ENCODE results near the gene LRRN2.

GRCh38 chr1:204621996-204622395, 63.5 kb downstream of the LRRN2 start:
- TF ChIP-seq CTCF (IDR thresholded peaks at IDR 0.05; ENCODE audit: insufficient read depth, low read depth, low read length) (no peak), EZH2 (IDR thresholded peaks at IDR 0.05; ENCODE audit: insufficient read depth, low read length) (no peak)

All from astrocyte (in vitro differentiated cells and primary cell).